ENCODE measurements around the gene TFPT.

- TF ChIP-seq SUZ12 (IDR thresholded peaks at IDR 0.05): no peak
- no peak for TF ChIP-seq CTBP1 (IDR thresholded peaks at IDR 0.05; ENCODE audit: borderline replicate concordance)
- no peak for TF ChIP-seq ARNT (IDR thresholded peaks at IDR 0.05)
- no peak for TF ChIP-seq FOXM1 (IDR thresholded peaks at IDR 0.05; ENCODE audit: borderline replicate concordance)
- TF ChIP-seq PKNOX1 (IDR thresholded peaks at IDR 0.05): no peak
- no peak for TF ChIP-seq TARDBP (IDR thresholded peaks at IDR 0.05)
- no peak for TF ChIP-seq ZNF384 (IDR thresholded peaks at IDR 0.05)
- TF ChIP-seq BHLHE40 (IDR thresholded peaks at IDR 0.05; ENCODE audit: borderline replicate concordance): no peak
- no peak for TF ChIP-seq SP1 (IDR thresholded peaks at IDR 0.05)
- no peak for TF ChIP-seq FOXK2 (IDR thresholded peaks at IDR 0.05)
These were observed 23.2 kb upstream of the TFPT start for GRCh38 chr19:54138489-54139256.
